Measurements from ENCODE around the gene DNAL1. TPM values are rescaled to one million over a fixed set of nuclear protein-coding genes. Genes with fewer than 3 reads are reported as not detected.

DNAL1 gene
- total and polyA plus RNA-seq, 9 donors, result 4.1 to 19.9 (median 15.8) TPM

- Histone ChIP-seq H3K4me1 (ENCODE audit: insufficient read depth) (peaks cover 37% of the 10 kb centered on the region), H3K27ac (peak overlapping the region; percentile 23 to 82), H3K4me3 (no peak overlapping the region), H3K36me3 (no peaks in the 10 kb centered on the region), H3K9me3 (no peaks in the 10 kb centered on the region), H3K27me3 (no peaks in the 10 kb centered on the region)
- no peak for TF ChIP-seq EP300 (IDR thresholded peaks at IDR 0.05)
- no peak for TF ChIP-seq CTCF (IDR thresholded peaks at IDR 0.05)
- TF ChIP-seq POLR2A (IDR thresholded peaks at IDR 0.05), result no peak
- intact Hi-C loops (cut with DNase I), result no loop called here
- WGBS, 3 donors, result 75 to 93% (median 85%) methylated on average over 13 to 21 of the region's 21 CpGs
- DNase-seq, result peak in 2 of 5 donors; percentile 41 to 42
Observed at GRCh38 chr14:73739174-73739898, 94.5 kb downstream of the DNAL1 start.

- H3K4me3 ChIP-seq, result no peak overlapping the region
- no peaks in the 10 kb centered on the region for H3K27me3 ChIP-seq
- H3K4me1 ChIP-seq (ENCODE audit: insufficient read depth), result peaks cover 44% of the 10 kb centered on the region
- H3K36me3 ChIP-seq, result no peaks in the 10 kb centered on the region
- DNase-seq, result peak in 2 of 5 donors; percentile 43 to 46
- 50 to 69% (median 51%) methylated on average over 10 to 12 of the region's 12 CpGs for WGBS, 3 donors
- intact Hi-C loops (cut with DNase I), result loop anchor here in 2 of 4 donors (5.0 to 10.0 kb wide), 2 partner anchors 85 to 87 kb away; no protein-coding TSS in a partner anchor
- H3K27ac ChIP-seq, result peak overlapping the region; percentile 23 to 82
- TF ChIP-seq CTCF (IDR thresholded peaks at IDR 0.05) (no peak), EP300 (IDR thresholded peaks at IDR 0.05) (no peak), POLR2A (IDR thresholded peaks at IDR 0.05) (no peak)
- no peaks in the 10 kb centered on the region for H3K9me3 ChIP-seq
Observed at GRCh38 chr14:73739899-73740617, 95.3 kb downstream of the DNAL1 start.

GRCh38 chr14:73740618-73741326, 96.0 kb downstream of the DNAL1 start:
- WGBS, 3 donors, result 9 to 10% (median 10%) methylated on average over 9 of the region's 9 CpGs
- intact Hi-C loops (cut with DNase I), result loop anchor here in 2 of 4 donors (5.0 to 10.0 kb wide), 2 partner anchors 84 to 87 kb away; no protein-coding TSS in a partner anchor
- Histone ChIP-seq H3K4me3 (peak overlapping the region; percentile 24), H3K27me3 (no peaks in the 10 kb centered on the region), H3K36me3 (no peaks in the 10 kb centered on the region), H3K27ac (peak overlapping the region; percentile 23 to 82), H3K4me1 (ENCODE audit: insufficient read depth) (peaks cover 52% of the 10 kb centered on the region), H3K9me3 (no peaks in the 10 kb centered on the region)
- peak; percentile 78 to 86 (median 81) for DNase-seq
- no peak for TF ChIP-seq EP300 (IDR thresholded peaks at IDR 0.05)
- TF ChIP-seq CTCF (IDR thresholded peaks at IDR 0.05), result no peak
- no peak for TF ChIP-seq POLR2A (IDR thresholded peaks at IDR 0.05)

GRCh38 chr14:73741386-73741875, 96.6 kb downstream of the DNAL1 start:
- DNase-seq, result peak; percentile 64 to 76 (median 71)
- intact Hi-C loops (cut with DNase I), result loop anchor here in 2 of 4 donors (5.0 to 10.0 kb wide), 2 partner anchors 83 to 86 kb away; no protein-coding TSS in a partner anchor
- H3K36me3 ChIP-seq, result no peaks in the 10 kb centered on the region
- H3K4me3 ChIP-seq, result peak overlapping the region; percentile 24
- TF ChIP-seq EP300 (IDR thresholded peaks at IDR 0.05) (no peak), CTCF (IDR thresholded peaks at IDR 0.05) (no peak), POLR2A (IDR thresholded peaks at IDR 0.05) (no peak)
- peak overlapping the region; percentile 46 to 82 for H3K27ac ChIP-seq
- H3K4me1 ChIP-seq (ENCODE audit: insufficient read depth), result peaks cover 57% of the 10 kb centered on the region
- H3K9me3 ChIP-seq, result no peaks in the 10 kb centered on the region
- no peaks in the 10 kb centered on the region for H3K27me3 ChIP-seq
- WGBS, 3 donors, result 0 to 1% (median 1%) methylated on average over 12 of the region's 12 CpGs
